ENCODE results near the gene SETD2.
A peak's percentile ranks its signal among the peaks of the same experiment; 100 is the strongest.
"Not testable (repeated sequence)": the region's sequence is repeated elsewhere in the genome, so short reads cannot be mapped to it uniquely, and the experiment has no call there.

SETD2 gene

GRCh38 chr3:47036145-47036544 is 127.8 kb downstream of the SETD2 start:
- no peak for DNase-seq (ENCODE audit: low spot score)

GRCh38 chr3:47035645-47036044 is 128.3 kb downstream of the SETD2 start:
- DNase-seq (ENCODE audit: low spot score) = no peak

- DNase-seq (ENCODE audit: low spot score) = no peak
Observed at GRCh38 chr3:47034868-47035489, 128.9 kb downstream of the SETD2 start.

- not testable (repeated sequence) for DNase-seq (ENCODE audit: low spot score)
Observed at GRCh38 chr3:47031041-47031440, 132.9 kb downstream of the SETD2 start.

GRCh38 chr3:47028667-47029066 is 135.2 kb downstream of the SETD2 start:
- no peak for DNase-seq (ENCODE audit: low spot score)

GRCh38 chr3:47028146-47028545 is 135.8 kb downstream of the SETD2 start:
- no peak for DNase-seq (ENCODE audit: low spot score)

- DNase-seq (ENCODE audit: low spot score) = not testable (repeated sequence)
Observed at GRCh38 chr3:47026432-47026831, 137.5 kb downstream of the SETD2 start.

GRCh38 chr3:47024932-47025331 is 139.0 kb downstream of the SETD2 start:
- DNase-seq (ENCODE audit: low spot score) = no peak

- no peak for DNase-seq (ENCODE audit: low spot score)
Observed at GRCh38 chr3:47022641-47023071, 141.3 kb downstream of the SETD2 start.

- DNase-seq (ENCODE audit: low spot score) = no peak
Observed at GRCh38 chr3:47020311-47020710, 143.6 kb downstream of the SETD2 start.

GRCh38 chr3:47019201-47019600 is 144.7 kb downstream of the SETD2 start:
- DNase-seq (ENCODE audit: low spot score) = no peak

- DNase-seq (ENCODE audit: low spot score) = no peak
Observed at GRCh38 chr3:47018269-47018611, 145.7 kb downstream of the SETD2 start.

- DNase-seq (ENCODE audit: low spot score) = peak; percentile 9
Observed at GRCh38 chr3:47017504-47018268, 146.2 kb downstream of the SETD2 start.

- peak; percentile 87 for DNase-seq (ENCODE audit: low spot score)
Observed at GRCh38 chr3:47016934-47017435, 146.9 kb downstream of the SETD2 start.

- DNase-seq (ENCODE audit: low spot score) = no peak
Observed at GRCh38 chr3:47016086-47016933, 147.6 kb downstream of the SETD2 start.

- no peak for DNase-seq (ENCODE audit: low spot score)
Observed at GRCh38 chr3:47015151-47015550, 148.8 kb downstream of the SETD2 start.

- DNase-seq (ENCODE audit: low spot score) = no peak
Observed at GRCh38 chr3:47014036-47014435, 149.9 kb downstream of the SETD2 start.

- DNase-seq (ENCODE audit: low spot score) = no peak
Observed at GRCh38 chr3:47013231-47013630, 150.7 kb downstream of the SETD2 start.

GRCh38 chr3:47012342-47013230 is 151.3 kb downstream of the SETD2 start:
- no peak for DNase-seq (ENCODE audit: low spot score)

GRCh38 chr3:47011371-47011770 is 152.5 kb downstream of the SETD2 start:
- no peak for DNase-seq (ENCODE audit: low spot score)

GRCh38 chr3:47010910-47011309 is 153.0 kb downstream of the SETD2 start:
- DNase-seq (ENCODE audit: low spot score) = no peak
